Embryonic facial prominence (tissue), 1 donor: ENCODE measurements around the gene NNT.
"Not testable (repeated sequence)": the region's sequence is repeated elsewhere in the genome, so short reads cannot be mapped to it uniquely, and the experiment has no call there.

ENCODE experiments used
- DNase-seq: peaks from one replicate; pipeline ENCODE4 v3.0.0-alpha.2; 2016; ENCODE audit errors: extremely low spot score

The NNT gene

DNA sequence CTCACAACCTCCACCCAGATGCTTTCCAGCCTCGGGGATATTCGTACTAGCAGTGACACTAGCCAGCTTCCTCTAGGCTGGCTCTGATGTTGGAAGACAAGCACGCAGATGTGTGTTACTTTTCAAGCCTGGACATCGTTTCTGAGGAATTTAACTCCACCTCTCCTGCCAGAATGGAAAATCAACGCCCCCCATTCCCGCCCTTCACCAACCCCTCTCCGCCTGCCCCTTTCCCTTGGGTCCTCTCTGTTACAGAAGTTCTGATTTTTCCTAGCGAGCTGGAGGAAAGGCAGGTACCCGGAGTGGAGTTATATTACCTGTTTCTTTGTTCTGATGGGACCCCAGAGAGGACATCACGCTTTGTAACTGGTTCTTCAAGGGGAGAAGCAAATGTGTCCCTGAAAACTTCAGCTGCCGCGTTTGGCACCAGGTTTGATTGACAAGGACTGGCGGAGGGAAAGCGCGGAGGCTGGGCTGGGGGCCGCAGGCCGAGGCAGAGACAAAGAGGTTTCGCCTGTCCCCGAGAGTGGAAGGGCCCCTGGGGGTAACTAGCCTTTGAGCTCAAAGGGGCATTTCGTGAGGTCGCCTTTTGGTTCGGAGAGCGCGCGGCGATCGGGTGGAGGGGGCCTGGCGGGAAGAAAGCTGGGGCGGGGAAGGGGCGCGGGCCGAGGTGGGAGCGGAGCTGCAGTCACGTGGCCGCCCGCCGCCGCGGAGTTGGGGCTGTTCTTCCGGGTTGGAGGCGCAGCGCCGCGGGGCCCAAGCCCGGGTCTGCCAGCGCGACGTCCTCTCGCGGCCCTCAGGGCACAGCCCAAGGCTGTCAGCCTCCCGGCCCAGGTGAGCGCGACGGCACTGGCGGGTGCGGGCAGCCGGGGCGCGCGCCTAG, at the start of gene NNT:
Gene NNT (plus strand): TSS at position 720 of the 883 bp plus-strand sequence. CDS start 6,016 bp downstream, outside the sequence.
- DNase-seq = peak; percentile 40

DNA sequence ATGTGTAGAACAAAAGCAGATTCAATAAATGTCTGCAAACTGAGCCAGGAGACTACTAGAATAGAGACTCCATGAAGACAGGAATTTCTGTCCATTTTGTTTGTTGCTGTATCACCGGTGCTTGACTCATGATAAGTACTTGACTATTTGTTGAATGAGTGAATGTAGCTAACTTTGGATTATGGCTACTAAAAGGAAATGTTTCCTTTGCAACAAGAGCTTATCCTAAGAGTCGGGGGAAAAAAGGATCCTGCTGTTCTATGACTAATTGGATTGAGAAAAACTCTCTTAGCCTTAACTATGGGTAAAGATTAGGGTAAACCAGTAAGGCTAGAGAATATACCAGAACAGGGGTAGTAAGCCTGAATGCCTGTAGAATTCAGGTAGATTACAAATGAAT, 49.6 kb upstream of the NNT start:
- DNase-seq = no peak

DNA sequence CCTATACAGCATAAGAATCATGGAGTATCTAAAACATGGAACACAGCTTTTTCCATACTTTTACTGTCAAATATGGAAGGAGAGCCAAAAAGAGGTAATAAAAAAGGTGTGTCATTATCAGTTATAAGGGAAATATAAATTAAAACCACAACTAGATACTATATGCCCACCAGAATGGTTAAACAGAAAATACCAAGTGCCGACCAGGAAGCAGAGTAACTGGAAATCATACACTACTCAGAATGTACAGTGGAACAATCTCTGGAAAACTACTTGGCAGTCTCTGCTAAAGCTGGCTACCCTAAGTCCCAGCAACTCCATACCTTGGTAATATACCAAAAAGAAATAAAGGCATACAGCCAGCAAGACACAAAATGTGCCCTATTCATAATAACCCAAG, 48.5 kb upstream of the NNT start:
- DNase-seq = no peak

DNA sequence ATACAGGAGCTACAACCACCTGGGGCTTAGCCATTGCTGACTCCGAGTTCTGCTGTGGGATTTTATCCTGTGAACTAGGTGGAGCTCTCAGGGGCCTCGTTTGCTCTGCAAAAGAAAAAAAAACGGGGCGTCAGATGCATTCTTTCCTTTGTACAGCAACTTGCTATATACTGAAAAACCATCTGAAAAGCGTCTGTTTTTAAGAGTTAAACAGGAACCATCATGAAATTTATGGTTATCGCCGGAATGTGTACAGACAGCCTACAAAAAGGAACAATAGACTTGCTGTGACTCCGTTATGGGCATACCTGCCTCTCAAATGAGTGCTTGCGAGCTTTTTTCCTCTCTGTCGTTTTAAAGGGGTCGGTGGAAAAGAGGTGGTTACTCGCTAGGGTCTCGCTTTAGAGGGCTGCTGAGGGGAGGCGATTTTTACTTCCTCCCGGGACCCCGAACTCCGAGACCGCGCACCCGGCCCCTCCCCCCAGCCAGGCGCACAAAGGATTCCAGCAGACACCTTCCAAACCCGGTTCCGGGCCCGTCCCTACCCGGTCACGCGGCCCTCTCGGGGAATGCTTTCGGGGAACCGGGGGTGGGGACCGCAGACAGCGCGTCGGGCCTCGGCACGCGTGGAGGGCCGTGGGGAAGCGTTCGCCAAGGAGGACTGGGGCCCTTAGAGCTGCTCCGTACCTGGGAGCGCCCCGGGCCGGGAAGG, 46.9 kb upstream of the NNT start:
- DNase-seq = no peak

DNA sequence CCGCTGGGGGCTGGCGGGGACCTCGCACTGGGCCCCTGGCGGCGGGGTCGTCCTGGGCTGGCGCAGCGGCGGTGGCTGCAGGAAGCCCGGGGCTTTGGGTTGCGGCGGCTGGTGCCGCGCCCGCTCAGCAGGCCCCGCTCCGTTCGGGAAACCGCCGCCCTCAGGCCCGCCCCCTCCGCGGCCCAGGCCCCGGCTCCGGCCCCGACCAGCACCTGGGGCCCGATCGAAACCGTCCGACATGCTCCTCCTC, 46.4 kb upstream of the NNT start:
- DNase-seq = not testable (repeated sequence)

DNA sequence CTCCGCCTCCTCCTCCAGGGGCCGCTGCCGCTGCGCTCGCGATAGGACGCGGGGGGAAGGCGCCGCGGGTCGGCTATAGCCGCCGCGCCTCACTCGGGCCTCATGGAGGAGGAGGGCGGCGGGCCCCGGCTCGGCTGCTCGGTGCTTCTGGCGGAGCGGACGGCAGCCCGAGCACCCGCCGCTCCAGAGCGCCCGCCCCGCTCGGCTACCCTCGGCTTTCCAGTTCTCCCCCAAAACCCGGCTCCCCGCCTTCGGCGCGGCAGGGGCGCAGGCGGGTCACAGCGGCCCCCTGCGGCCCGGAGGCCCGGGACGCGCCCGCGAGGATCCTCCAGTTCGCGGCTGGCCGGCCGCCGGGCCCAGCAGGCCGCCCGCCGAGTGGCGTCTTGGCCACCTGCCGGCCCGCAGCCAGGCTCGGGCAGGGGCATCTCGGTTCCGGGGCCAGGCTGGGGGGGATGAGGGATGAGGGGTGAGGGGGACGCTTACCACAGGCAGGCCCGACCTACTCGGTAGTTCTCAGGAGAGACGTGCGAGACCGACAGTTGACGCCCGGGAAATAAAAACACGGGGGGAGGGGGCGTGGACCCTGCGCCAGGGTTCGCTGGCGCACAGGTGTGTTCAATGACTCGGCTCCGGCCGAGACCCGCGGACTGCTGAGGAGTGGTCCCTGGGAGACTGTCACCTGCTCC, 46.0 kb upstream of the NNT start, which contains the start of gene PAIP1:
Gene PAIP1 (minus strand): TSS at position 221 of the 686 bp plus-strand sequence. CDS start 231 bp downstream, outside the sequence.
- DNase-seq = peak; percentile 75

DNA sequence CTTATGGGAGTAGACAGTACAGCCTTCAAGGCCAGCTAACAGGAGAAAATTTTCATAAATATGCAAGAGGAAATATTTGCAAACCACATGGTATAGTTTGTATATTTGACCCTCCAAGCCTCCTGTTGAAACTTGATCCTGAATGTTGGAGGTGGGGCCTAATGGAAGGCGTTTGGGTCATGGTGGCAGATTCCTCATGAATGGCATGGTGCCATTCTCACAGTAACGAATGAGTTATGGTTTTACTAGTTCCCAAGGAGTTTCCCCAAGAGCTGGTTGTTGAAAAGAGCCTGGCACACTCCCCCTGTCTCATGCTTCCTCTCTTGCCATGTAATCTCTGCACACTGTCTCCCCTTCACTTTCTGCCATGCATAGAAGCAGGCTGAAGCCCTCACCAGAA, 42.9 kb upstream of the NNT start:
- no peak for DNase-seq

DNA sequence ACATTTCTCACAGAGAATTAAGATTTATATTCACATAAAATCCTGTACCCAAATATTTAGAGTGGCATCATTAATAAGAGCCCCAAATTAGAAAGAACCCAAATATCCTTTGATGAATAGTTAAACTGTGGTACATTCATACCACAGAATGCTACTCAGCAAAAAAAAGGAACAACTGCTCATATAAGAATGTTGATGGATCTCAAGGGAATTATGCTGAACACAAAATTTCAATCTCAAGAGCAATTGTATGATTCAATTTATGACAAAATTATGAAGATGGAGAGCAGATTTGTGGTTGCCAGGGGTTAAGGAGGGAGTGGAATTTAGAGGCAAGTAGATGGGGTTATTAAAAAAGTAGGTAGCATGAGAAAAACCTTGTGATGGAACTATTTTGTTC, 41.6 kb upstream of the NNT start:
- DNase-seq = no peak

DNA sequence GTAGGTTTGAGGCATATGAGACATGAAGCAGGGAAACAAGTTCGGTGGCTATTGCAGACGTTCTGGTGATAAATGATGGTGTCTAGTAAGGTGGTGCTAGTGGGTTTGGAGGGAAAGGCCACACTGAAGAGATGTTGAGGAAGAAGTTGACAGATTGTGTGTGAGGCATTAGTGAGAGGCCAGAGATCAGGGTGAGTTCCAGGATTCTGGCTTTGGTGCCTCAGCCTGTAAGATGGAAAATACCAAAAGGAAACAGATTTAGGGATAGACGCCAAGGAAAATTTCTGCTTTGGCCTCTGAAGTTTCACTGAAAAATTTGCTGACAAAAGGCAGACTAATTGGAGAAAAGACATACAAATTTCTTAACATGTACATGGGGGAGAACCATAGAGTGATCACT, 39.7 kb upstream of the NNT start:
- no peak for DNase-seq

DNA sequence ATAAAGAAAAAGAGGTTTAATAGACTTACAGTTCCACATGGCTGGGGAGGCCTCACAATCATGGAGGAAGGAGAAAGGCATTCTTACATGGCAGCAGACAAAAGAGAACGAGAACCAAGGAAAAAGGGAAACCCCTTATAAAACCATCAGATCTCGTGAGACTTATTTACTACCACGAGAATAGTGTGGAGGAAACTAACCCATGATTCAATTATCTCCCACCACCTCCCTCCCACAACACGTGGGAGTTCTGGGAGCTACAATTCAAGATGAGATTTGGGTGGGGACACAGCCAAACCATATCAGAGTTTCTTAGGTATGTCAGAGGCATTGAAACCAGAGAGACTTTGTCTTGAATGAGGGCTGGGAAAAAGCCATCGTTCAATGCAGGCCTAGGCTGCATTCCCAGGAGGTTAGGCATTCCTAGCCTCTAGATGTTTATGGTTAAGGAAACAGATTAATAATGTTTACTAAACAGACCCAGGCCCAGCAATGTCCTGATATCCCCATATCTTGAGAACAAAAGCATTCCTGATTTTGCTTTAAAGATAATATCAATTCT, 38.6 kb upstream of the NNT start:
- no peak for DNase-seq

DNA sequence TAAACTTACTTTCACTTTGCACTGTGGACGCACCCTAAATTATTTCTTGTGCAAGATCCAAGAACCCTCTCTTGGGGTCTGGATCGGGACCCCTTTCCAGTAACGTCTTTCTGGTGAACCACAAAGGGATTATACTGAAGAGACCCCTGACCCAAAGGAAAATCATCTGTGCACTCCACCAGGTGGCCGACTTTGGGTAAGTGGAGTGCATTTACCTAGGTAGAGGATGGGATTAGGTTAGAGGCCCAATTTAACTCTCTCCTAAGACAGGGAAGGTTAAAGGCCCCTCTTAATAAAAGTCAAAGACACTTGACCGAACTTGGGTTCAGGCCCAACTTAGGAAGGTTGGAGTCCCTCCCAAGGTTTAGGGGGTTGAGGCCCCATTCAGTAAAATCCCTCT, 37.9 kb upstream of the NNT start:
- DNase-seq = no peak

DNA sequence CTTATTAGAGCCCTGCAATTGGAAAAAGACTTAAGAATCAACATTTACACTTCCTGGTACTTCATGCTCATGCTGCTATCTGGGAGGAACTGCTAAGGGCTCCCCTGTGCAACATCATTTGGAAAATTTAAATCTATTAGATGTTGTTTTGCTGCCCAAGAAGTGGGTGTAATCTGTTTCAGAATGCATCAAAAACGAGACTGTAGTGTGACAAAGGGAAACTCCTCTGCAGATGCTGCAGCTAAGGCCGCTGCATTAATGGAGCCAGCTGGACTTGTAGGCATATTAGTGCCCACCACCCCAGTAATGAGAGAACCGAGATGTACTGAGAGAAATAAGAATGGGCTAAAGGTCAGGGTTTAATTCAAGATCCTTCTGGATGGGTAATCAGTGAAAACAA, 35.0 kb upstream of the NNT start:
- no peak for DNase-seq

DNA sequence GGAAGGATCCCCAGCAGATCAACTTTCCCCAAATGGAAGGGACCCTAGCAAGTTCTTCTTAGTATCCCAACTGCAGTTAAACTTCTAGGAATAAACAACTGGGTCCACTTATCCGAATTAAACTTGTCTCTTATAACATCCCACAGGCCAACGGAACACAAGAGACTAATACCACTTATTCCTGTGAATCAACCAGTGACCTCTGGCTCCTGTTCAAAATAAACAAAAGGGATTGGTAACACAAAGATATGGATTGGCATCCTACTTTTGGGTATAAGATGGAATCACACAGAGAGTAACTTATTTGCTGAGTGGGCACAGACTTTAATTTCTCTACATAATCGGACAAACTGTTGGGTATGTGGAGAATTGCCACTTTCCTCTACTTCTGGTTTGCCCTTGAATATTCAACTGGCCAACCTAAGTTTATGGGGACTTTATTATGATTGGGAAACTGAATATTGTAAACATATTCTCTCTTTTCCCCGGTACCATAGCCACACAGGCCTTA, 33.7 kb upstream of the NNT start:
- DNase-seq = no peak

DNA sequence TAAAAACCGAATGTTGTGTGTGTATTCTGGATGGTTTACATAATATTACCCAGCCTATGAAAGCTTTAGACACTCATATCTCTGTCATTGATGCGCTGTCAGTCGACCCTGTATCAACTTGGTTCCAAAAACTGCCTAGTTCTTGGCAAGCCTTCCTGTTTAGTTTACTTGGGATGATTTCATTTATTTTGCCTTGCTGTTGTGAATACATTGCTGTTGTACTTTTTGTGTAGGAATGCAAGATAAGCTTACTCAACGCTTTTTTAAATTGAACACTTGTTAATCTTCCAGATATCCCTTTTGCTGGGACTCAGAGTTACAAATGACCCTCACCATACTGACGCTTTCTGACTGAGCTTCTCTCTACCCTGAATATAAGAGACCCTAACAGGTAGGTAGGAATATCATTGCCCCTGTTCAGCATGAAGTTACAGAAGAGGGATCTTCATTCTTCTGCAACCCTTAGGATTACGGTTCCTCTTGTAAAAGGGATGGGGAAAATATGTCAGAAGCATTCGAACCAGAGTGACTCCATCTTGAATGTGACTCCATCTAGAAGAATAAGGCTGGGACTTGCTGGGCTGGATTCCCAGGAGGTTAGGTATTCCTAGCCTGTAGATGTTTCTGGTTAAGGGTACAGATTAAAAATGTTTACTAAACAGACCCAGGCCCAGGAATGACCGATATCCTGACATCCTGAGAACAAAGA, 32.4 kb upstream of the NNT start:
- no peak for DNase-seq

DNA sequence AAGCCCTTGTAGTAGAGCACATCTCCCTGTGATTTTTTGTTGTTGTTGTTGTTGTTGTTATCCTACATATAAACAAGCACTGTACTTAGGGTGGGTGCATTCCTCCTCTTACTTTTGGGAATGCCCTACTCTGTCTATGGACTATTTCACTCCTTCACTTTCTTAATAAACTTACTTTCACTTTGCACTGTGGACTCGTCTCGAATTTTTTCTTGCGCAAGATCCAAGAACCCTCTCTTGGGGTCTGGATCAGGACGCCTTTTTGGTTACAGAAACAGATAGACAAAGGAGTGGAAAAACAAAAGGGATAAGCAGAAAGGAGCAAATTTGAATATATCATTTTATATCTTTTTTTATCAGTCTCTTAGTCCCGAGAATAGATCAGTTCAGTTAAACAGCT, 31.7 kb upstream of the NNT start:
- DNase-seq = no peak

DNA sequence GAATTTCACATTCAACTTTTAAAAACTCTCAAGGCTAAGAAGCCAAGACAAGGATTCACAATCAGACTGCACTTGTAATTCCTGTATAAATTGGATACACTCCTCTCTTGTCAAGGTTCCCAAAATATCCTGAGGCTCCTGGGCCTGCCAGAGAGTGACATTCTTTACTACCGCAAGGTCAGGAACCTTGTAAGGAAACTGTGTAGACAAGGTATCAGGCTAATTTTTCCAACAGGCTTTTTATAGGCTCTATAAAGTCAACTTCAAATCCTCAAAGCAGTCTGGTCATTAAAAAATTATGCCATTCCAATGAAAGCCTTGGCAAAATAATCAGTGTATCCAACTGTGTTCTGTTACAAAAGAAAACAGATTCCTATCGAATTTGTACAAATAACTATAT, 30.6 kb upstream of the NNT start:
- no peak for DNase-seq

DNA sequence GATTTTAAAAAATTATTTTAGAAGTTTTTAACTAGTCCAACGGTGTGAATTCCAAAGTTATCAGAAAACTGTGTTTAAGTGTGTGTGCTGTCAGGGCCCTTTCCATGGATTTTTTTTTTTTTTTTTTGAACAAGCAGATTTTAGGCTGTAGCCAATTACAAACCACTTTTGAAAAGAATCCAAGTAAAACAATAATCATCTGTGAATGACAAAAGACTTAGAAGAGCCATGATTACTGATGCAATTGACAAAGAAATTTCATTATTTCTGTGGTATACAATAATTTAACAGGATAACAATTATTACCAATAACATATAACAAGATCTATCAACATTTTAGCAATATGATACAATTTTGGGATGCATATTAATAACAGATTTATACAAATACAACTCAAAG, 29.9 kb upstream of the NNT start:
- DNase-seq = no peak

DNA sequence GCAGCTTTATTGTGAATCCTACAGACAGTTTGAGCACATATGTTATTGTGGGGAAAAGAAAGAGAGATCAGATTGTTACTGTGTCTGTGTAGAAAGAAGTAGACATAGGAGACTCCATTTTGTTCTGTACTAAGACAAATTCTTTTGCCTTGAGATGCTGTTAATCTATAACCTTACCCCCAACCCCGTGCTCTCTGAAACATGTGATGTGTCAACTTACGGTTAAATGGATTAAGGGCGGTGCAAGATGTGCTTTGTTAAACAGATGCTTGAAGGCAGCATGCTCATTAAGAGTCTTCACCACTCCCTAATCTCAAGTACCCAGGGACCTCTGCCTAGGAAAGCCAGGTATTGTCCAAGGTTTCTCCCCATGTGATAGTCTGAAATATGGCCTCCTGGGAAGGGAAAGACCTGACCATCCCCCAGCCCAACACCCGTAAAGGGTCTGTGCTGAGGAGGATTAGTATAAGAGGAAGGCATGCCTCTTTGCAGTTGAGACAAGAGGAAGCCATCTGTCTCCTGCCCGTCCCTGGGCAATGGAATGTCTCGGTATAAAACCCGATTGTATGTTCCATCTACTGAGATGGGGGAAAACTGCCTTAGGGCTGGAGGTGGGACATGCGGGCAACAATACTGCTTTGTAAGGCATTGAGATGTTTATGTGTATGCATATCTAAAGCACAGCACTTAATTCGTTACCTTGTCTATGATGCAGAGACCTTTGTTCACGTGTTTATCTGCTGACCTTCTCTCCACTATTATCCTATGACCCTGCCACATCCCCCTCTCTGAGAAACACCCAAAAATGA, 22.4 kb upstream of the NNT start:
- DNase-seq = not testable (repeated sequence)

DNA sequence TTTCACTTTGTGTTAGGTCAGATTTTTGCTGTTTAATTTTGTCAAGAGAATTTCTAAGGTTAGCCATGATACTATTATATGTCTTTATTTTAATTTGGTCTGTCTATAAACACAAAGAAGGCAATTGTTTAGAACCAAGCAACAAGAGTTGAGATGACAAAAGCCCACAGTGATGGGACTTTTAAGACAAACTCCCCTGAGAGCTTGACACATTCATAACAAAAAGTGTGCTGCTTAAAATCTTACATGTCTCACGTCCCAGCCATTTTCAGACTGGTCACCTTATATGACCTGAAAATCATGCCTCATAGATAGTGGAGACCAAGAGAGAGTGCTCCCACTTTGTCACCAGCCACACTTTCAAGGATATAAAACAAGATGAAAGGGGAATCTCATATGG, 21.6 kb upstream of the NNT start:
- DNase-seq = no peak

DNA sequence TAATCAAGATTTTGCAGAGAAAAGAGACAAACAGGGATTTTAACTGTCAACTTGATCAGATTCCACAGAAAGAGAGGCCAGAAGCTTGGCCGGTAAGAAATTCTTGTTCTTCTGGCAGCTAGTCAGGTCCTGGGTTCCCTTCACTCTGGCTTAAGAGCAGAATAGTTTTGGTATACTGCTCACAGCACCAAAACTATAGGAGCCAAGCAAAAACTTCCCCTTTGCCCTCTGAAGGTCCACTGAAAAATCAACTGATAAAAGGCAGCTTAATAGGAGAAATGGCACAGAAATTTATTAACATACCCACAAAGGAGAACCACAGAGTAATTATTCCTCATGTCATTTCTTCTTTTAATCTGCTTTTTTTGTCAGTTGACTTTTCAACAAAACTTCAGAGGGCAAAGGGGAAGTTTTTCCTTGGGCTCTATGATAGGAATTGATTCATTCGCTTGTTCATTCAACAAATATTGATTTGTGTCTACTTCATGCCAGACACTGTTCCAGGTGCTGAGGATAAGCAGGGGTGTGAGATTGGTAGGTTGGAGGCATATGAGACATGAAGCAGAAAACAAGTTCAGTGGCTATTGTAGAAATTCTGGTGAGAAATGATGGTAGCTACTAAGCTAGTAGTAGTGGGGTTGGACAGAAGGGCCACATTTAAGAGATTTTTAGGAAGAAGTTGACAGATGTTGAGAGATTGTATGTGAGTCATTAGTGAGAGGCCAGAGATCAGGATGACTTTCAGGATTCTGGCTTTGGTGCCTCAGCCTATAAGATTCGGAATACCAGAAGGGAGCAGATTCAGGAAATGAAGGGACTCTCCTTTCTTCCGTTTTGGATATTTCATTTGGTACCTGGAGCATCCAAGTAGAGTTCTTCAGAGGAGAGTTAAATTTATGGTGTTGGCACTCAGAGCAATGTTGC, 20.6 kb upstream of the NNT start:
- DNase-seq = no peak
